A549 (cell line): ENCODE results near the gene MSMB. TPM values are rescaled to one million over a fixed set of nuclear protein-coding genes. Genes with fewer than 3 reads are reported as not detected.
"Not testable (repeated sequence)": the region's sequence is repeated elsewhere in the genome, so short reads cannot be mapped to it uniquely, and the experiment has no call there.

Experiments
- ATAC-seq, 2 experiments: fragments of 200-7000 bp in 1 of 2; fragments of >200 bp in 1 of 2; cut with Nextera tagmentation in 1 of 2; cut with Tn5 transposase in 1 of 2; 3 replicates each; pipeline versions ENCODE4 v1.8.0 to v1.9.1; 2018 to 2020; ENCODE audit warnings: mild to moderate bottlenecking in 1 of 2, moderate library complexity in 1 of 2
- CTCF ChIA-PET: fragments of 300-600 bp; sonication (Branson Sonifier 250); formaldehyde crosslinking; extraction: SDS; loops from one replicate; lab custom pipeline; 2021; ENCODE audit warnings: antibody characterized with exemption, inconsistent platforms; lab: Yijun Ruan, JAX
- POLR2A ChIA-PET: fragments of 350-600 bp; formaldehyde crosslinking; extraction: SDS; loops from one replicate; lab custom pipeline; 2021; ENCODE audit warnings: antibody characterized with exemption, inconsistent platforms; lab: Yijun Ruan, JAX
- DNase-seq, 2 experiments: peaks; one replicate each; pipeline versions ENCODE4 v3.0.0 to v3.0.0-alpha.2; 2011 to 2016; ENCODE audit warnings: low read depth in 1 of 2, low spot score in 1 of 2
- FAIRE-seq: peaks from 2 replicates; lab custom pipeline; 2011; peaks lifted over from hg19 to GRCh38; lab: Jason Lieb, UNC
- H3K27ac ChIP-seq, 2 experiments: fragments of >200 bp; sonication (Bioruptor Twin); formaldehyde crosslinking; 3 replicates each; pipeline ENCODE4 v1.5.1; 2016 to 2017
- H3K4me1 ChIP-seq: fragments of >200 bp; sonication (Bioruptor Twin); formaldehyde crosslinking; 3 replicates; pipeline ENCODE4 v1.6.1; 2016
- H3K4me2 ChIP-seq: fragments of >200 bp; sonication (Bioruptor Twin); formaldehyde crosslinking; 3 replicates; pipeline ENCODE4 v1.6.1; 2016
- H3K4me3 ChIP-seq: fragments of >200 bp; sonication (Bioruptor Twin); formaldehyde crosslinking; 3 replicates; pipeline ENCODE4 v1.5.1; 2016
- H3K9me3 ChIP-seq: fragments of >200 bp; sonication (Bioruptor Twin); formaldehyde crosslinking; 3 replicates; pipeline ENCODE4 v1.6.1; 2016
- CBX2 ChIP-seq: fragments of 200-600 bp; sonication (generic); IDR thresholded peaks from 2 replicates; pipeline ENCODE4 v1.6.1; 2016; ENCODE audit warnings: low read depth, mild to moderate bottlenecking, borderline replicate concordance
- CBX8 ChIP-seq: fragments of 200-600 bp; sonication (generic); IDR thresholded peaks from 2 replicates; pipeline ENCODE4 v1.6.1; 2016
- CEBPB ChIP-seq, 2 experiments: fragments of >200 bp in 1 of 2; sonication (Bioruptor Twin) in 1 of 2; formaldehyde crosslinking in 1 of 2; IDR thresholded peaks; 2 replicates each; pipeline ENCODE4 v1.6.1; 2012 to 2016
- HOXB13 ChIP-seq: fragments of 250-450 bp; sonication (Bioruptor Pico); IDR thresholded peaks from 2 replicates; pipeline ENCODE4 v1.5.0; 2020; ENCODE audit warnings: low read depth, mild to moderate bottlenecking, moderate library complexity
- KDM1A ChIP-seq: fragments of 200-600 bp; sonication (generic); IDR thresholded peaks from 2 replicates; pipeline ENCODE4 v1.6.1; 2016; ENCODE audit warnings: low read depth, mild to moderate bottlenecking
- MAFK ChIP-seq: fragments of 450-650 bp; IDR thresholded peaks from 2 replicates; pipeline ENCODE4 v1.6.1; 2014; ENCODE audit not compliant: partially characterized antibody
- MAZ ChIP-seq: fragments of 150-350 bp; IDR thresholded peaks from 2 replicates; pipeline ENCODE4 v1.6.1; 2014; ENCODE audit warnings: antibody characterized with exemption, low read depth, low read length, borderline replicate concordance
- MYC ChIP-seq: IDR thresholded peaks from 2 replicates; pipeline ENCODE4 v1.6.1; 2012; ENCODE audit warnings: mild to moderate bottlenecking, inconsistent platforms, low read length, improper control_type of control experiment, borderline replicate concordance
- PHF8 ChIP-seq: fragments of 200-600 bp; sonication (generic); IDR thresholded peaks from 2 replicates; pipeline ENCODE4 v1.6.1; 2016; ENCODE audit warnings: low read depth, mild to moderate bottlenecking, antibody characterized with exemption, moderate library complexity, borderline replicate concordance
- POLR2AphosphoS2 ChIP-seq: conservative IDR thresholded peaks from 2 replicates; pipeline ENCODE4 v1.6.1; 2012; ENCODE audit warnings: low read length, improper control_type of control experiment, inconsistent platforms
- RAD21 ChIP-seq, 2 experiments: fragments of >200 bp in 1 of 2; sonication (Bioruptor Twin) in 1 of 2; formaldehyde crosslinking in 1 of 2; IDR thresholded peaks in 1 of 2; conservative IDR thresholded peaks in 1 of 2; 2 replicates in 1 of 2; 3 replicates in 1 of 2; pipeline ENCODE4 v1.6.1; 2012 to 2018; ENCODE audit warnings: inconsistent platforms in 1 of 2
- RARB ChIP-seq: fragments of 250-450 bp; sonication (Bioruptor Pico); IDR thresholded peaks from 2 replicates; pipeline ENCODE4 v1.8.0; 2021; ENCODE audit warnings: mild to moderate bottlenecking, moderate library complexity
- SMC3 ChIP-seq: fragments of >200 bp; sonication (Bioruptor Twin); formaldehyde crosslinking; IDR thresholded peaks from 3 replicates; pipeline ENCODE4 v1.6.1; 2018; ENCODE audit warnings: inconsistent platforms
- TFCP2L1 ChIP-seq: fragments of 250-450 bp; sonication (Bioruptor Pico); IDR thresholded peaks from 2 replicates; pipeline ENCODE4 v1.5.0; 2021; ENCODE audit warnings: mild to moderate bottlenecking
- ZC3H11A ChIP-seq: fragments of 450-650 bp; IDR thresholded peaks from 2 replicates; pipeline ENCODE4 v1.6.1; 2014; ENCODE audit warnings: antibody characterized with exemption, mild to moderate bottlenecking
- WGBS: methylation state at CpG from one replicate; pipeline ENCODE4 v1.1.6; 2017; ENCODE audit errors: missing lambda C conversion rate; 5-methylcytosine and 5-hydroxymethylcytosine counted together
- polyA plus RNA-seq, 4 experiments: library from polyadenylated mRNA; depleted of rRNA in 3 of 4; stranded (reverse); fragments of >200 nt; fragmentation: RNase III in 1 of 4; extraction: RNeasy Plus Mini Kit Qiagen cat#74134 plus additional on column Dnase treatment in 1 of 4; gene quantifications; 2 replicates in 3 of 4; 3 replicates in 1 of 4; pipeline ENCODE4 v1.2.3, GENCODE V29; 2011 to 2017
- TF ChIP-seq, protein P1 (sequence below): fragments of 250-450 bp; sonication (Bioruptor Pico); IDR thresholded peaks from 2 replicates; pipeline ENCODE4 v1.5.0; 2021; ENCODE audit warnings: mild to moderate bottlenecking, moderate library complexity, borderline replicate concordance
- TF ChIP-seq, protein P2 (sequence below): fragments of 250-450 bp; sonication (Bioruptor Pico); IDR thresholded peaks from 2 replicates; pipeline ENCODE4 v1.5.0; 2020; ENCODE audit warnings: low read depth, mild to moderate bottlenecking, moderate library complexity
- TF ChIP-seq, protein P3 (sequence below): fragments of >200 bp; sonication (Bioruptor Twin); formaldehyde crosslinking; IDR thresholded peaks from 2 replicates; pipeline ENCODE4 v1.6.1; 2016
- TF ChIP-seq, protein P4 (sequence below): IDR thresholded peaks from 2 replicates; pipeline ENCODE4 v1.6.1; 2012

Gene MSMB
- polyA plus RNA-seq, 2 of the 4 experiments (the other 2 are of a cell fraction) = 0.26 TPM; not detected in 1

DNA sequence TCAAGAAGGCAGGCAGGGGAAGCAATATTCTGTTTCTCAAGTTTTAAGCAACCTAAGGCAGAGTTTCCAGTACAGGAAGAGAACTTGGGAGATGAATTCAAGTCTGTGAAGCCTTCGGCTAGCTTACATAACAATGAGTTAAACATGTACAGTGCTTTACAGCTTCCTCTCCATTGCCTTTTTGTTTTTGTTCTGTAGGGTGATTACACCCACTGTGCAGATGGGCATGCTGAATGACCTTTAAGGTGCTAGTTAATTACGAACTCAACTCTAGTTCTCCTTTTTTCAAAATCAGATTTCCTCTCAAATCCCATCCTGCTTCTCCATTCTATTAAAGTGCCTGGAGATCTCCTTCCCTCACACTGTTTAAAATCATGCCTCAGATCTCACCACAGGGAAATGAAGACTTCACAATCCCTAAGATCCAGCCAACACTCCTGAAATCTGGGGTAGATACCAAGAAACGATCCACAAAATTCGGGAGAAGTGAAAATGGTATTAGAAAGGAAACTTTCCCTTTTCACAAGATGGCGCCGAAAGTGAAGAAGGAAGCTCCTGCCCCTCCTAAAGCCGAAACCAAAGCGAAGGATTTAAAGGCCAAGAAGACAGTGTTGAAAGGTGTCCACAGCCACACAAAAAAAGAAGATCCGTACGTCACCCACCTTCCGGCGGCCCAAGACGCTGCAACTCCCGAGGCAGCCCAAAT, 16.8 kb upstream of the MSMB start:
- no peak overlapping the region for H3K27ac ChIP-seq
- ChIA-PET POLR2A (no interaction called here), CTCF (interaction anchor here (1.1 kb wide), 1 partner anchor 23 kb away, joined by 3 read pairs; no protein-coding TSS in a partner anchor)
- no peak overlapping the region for H3K4me2 ChIP-seq
- no peaks in the 10 kb centered on the region for H3K4me1 ChIP-seq
- no peak overlapping the region for H3K4me3 ChIP-seq
- TF ChIP-seq RAD21 (conservative IDR thresholded peaks at IDR 0.05 in 1 of 2, IDR thresholded peaks at IDR 0.05 in 1 of 2) (no peak), TFCP2L1 (no peak)
- DNase-seq = no peak
- 73% methylated on average over 14 of the region's 14 CpGs for WGBS
- H3K9me3 ChIP-seq = no peaks in the 10 kb centered on the region
- no peak for ATAC-seq
- FAIRE-seq = no peak

DNA sequence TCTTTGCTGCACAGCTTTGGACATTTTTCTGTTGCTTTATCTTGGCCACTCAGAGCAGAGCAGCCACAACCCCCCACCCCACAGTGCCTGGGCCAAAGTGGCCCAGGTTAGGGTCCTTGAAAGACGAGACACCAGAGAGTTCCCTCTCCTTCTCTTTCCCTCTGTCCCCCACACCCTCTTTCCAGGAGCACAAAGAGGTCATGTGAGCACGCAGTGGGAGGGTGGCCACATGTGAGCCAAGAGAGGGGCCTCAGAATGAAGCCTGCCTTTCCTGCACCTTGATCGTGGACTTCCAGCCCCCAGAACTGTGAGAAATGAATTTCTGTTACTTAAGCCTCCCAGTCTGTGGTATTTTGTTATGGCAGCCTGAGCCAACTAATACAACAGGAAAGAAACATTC, 14.6 kb upstream of the MSMB start:
- ATAC-seq = no peak
- TF ChIP-seq SMC3 (no peak), CBX2 (no peak), HOXB13 (CRISPR knock-in tag) (no peak), MAZ (no peak), CBX8 (no peak), CEBPB (IDR thresholded peaks at IDR 0.05) (no peak), ZC3H11A (no peak), KDM1A (no peak), MYC (no peak), TFCP2L1 (no peak), PHF8 (no peak), POLR2AphosphoS2 (no peak), MAFK (no peak), RAD21 (conservative IDR thresholded peaks at IDR 0.05 in 1 of 2, IDR thresholded peaks at IDR 0.05 in 1 of 2) (no peak), RARB (no peak)
- TF ChIP-seq, protein P1, sequence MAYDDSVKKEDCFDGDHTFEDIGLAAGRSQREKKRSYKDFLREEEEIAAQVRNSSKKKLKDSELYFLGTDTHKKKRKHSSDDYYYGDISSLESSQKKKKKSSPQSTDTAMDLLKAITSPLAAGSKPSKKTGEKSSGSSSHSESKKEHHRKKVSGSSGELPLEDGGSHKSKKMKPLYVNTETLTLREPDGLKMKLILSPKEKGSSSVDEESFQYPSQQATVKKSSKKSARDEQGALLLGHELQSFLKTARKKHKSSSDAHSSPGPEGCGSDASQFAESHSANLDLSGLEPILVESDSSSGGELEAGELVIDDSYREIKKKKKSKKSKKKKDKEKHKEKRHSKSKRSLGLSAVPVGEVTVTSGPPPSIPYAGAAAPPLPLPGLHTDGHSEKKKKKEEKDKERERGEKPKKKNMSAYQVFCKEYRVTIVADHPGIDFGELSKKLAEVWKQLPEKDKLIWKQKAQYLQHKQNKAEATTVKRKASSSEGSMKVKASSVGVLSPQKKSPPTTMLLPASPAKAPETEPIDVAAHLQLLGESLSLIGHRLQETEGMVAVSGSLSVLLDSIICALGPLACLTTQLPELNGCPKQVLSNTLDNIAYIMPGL (CRISPR knock-in tag) = no peak
- TF ChIP-seq, protein P2, sequence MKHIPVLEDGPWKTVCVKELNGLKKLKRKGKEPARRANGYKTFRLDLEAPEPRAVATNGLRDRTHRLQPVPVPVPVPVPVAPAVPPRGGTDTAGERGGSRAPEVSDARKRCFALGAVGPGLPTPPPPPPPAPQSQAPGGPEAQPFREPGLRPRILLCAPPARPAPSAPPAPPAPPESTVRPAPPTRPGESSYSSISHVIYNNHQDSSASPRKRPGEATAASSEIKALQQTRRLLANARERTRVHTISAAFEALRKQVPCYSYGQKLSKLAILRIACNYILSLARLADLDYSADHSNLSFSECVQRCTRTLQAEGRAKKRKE (CRISPR knock-in tag) = no peak
- TF ChIP-seq, protein P3, sequence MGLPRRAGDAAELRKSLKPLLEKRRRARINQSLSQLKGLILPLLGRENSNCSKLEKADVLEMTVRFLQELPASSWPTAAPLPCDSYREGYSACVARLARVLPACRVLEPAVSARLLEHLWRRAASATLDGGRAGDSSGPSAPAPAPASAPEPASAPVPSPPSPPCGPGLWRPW = no peak
- TF ChIP-seq, protein P4, sequence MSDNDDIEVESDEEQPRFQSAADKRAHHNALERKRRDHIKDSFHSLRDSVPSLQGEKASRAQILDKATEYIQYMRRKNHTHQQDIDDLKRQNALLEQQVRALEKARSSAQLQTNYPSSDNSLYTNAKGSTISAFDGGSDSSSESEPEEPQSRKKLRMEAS = no peak

DNA sequence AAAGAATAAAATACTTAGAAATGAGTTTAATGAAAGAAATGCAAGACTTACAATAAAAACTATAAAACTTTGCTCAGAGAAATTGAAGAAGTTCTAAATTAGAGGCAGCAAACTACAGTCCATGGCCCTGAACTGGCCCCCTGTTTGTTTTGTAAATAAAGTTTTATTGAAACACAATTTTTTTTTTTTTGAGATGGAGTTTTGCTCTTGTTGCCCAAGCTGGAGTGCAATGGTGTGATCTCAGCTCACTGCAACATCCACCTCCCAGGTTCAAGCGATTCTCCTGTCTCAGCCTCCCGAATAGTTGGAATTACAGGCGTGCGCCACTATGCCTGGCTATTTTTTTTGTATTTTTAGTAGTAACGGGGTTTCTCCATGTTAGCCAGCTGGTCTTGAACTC, 11.9 kb upstream of the MSMB start:
- H3K4me1 ChIP-seq, H3K4me2 ChIP-seq, DNase-seq, H3K27ac ChIP-seq, ATAC-seq, FAIRE-seq, H3K9me3 ChIP-seq, POLR2A ChIA-PET, H3K4me3 ChIP-seq, CTCF ChIA-PET: not testable (repeated sequence)
- 82% methylated on average over 5 of the region's 5 CpGs for WGBS

More for the DNA sequence above, 14.6 kb upstream of the MSMB start:
- Histone ChIP-seq H3K4me3 (no peak overlapping the region), H3K4me1 (no peaks in the 10 kb centered on the region), H3K4me2 (no peak overlapping the region), H3K27ac (no peak overlapping the region), H3K9me3 (no peaks in the 10 kb centered on the region)
- CTCF ChIA-PET = interaction anchor here (0.6 kb wide), 1 partner anchor 984 kb away, joined by 3 read pairs; no protein-coding TSS in a partner anchor
- POLR2A ChIA-PET = no interaction called here
- DNase-seq (no peak), FAIRE-seq (no peak)
- WGBS = 37% methylated on average over 3 of the region's 3 CpGs
